Measurements from ENCODE around the gene KRTAP4-12. TPM values are rescaled to one million over a fixed set of nuclear protein-coding genes. Genes with fewer than 3 reads are reported as not detected.

The KRTAP4-12 gene
- total RNA-seq, 1 experiment from 2014 or later = not detected

GRCh38 chr17:41133880-41134735, 10.1 kb upstream of the KRTAP4-12 start (continued):
- TF ChIP-seq AFF4 (CRISPR knock-in tag; IDR thresholded peaks at IDR 0.05; ENCODE audit: borderline replicate concordance) = no peak
- no peak for TF ChIP-seq CDX4 (CRISPR knock-in tag; IDR thresholded peaks at IDR 0.05; ENCODE audit: borderline replicate concordance)
- TF ChIP-seq ZNF263 (CRISPR knock-in tag; IDR thresholded peaks at IDR 0.05; ENCODE audit: low read depth) = no peak
- no peak for TF ChIP-seq CREB1 (CRISPR knock-in tag; IDR thresholded peaks at IDR 0.05)
- no peak for TF ChIP-seq MXD4 (CRISPR knock-in tag; IDR thresholded peaks at IDR 0.05; ENCODE audit: borderline replicate concordance)
- TF ChIP-seq ZMAT4 (CRISPR knock-in tag; IDR thresholded peaks at IDR 0.05) = no peak
- no peak for TF ChIP-seq GTF2I (CRISPR knock-in tag; conservative IDR thresholded peaks at IDR 0.05)
- TF ChIP-seq SOX15 (CRISPR knock-in tag; IDR thresholded peaks at IDR 0.05) = no peak
- no peak for TF ChIP-seq ETV6 (CRISPR knock-in tag; IDR thresholded peaks at IDR 0.05)
- no peak for TF ChIP-seq ZNF423 (CRISPR knock-in tag; IDR thresholded peaks at IDR 0.05)
- TF ChIP-seq NR1H2 (CRISPR knock-in tag; IDR thresholded peaks at IDR 0.05) = no peak

- CTCF ChIA-PET = no interaction called here
- POLR2A ChIA-PET = no interaction called here
- Mint-ChIP-seq H3K9me3 (peaks cover 2% of the 10 kb centered on the region; the same call in 1 of the 2 replicates), H3K4me1 (no peaks in the 10 kb centered on the region), H3K36me3 (no peaks in the 10 kb centered on the region), H3K27me3 (ENCODE audit: low read depth) (no peaks in the 10 kb centered on the region), H3K4me3 (no peak overlapping the region), H3K27ac (no peak overlapping the region)
- no peak for TF ChIP-seq ZNF423 (CRISPR knock-in tag; IDR thresholded peaks at IDR 0.05)
- TF ChIP-seq ZNF138 (CRISPR knock-in tag; conservative IDR thresholded peaks at IDR 0.05) = no peak
- TF ChIP-seq CDX4 (CRISPR knock-in tag; IDR thresholded peaks at IDR 0.05; ENCODE audit: borderline replicate concordance) = no peak
- no peak for TF ChIP-seq FOXP1 (CRISPR knock-in tag; IDR thresholded peaks at IDR 0.05; ENCODE audit: borderline replicate concordance)
- no peak for TF ChIP-seq MXD4 (CRISPR knock-in tag; IDR thresholded peaks at IDR 0.05; ENCODE audit: borderline replicate concordance)
- ATAC-seq (no peak), DNase-seq (ENCODE audit: low spot score) (no peak)
Measured at GRCh38 chr17:41131979-41132378, 8.0 kb upstream of the KRTAP4-12 start.

- H3K4me3 Mint-ChIP-seq = no peak overlapping the region
- peaks cover 23% of the 10 kb centered on the region for H3K9me3 Mint-ChIP-seq
- H3K27me3 Mint-ChIP-seq (ENCODE audit: low read depth) = peaks cover 4% of the 10 kb centered on the region; the same call in 1 of the 2 replicates
- ATAC-seq (no peak), DNase-seq (ENCODE audit: low spot score) (no peak)
- H3K36me3 Mint-ChIP-seq = peaks cover 5% of the 10 kb centered on the region
- ChIA-PET POLR2A (no interaction called here), CTCF (interaction anchor here (0.8 kb wide), 1 partner anchor 164 kb away, joined by 3 read pairs; no protein-coding TSS in a partner anchor)
- peaks cover 5% of the 10 kb centered on the region for H3K4me1 Mint-ChIP-seq
- H3K27ac Mint-ChIP-seq = no peak overlapping the region
- TF ChIP-seq, protein P1, sequence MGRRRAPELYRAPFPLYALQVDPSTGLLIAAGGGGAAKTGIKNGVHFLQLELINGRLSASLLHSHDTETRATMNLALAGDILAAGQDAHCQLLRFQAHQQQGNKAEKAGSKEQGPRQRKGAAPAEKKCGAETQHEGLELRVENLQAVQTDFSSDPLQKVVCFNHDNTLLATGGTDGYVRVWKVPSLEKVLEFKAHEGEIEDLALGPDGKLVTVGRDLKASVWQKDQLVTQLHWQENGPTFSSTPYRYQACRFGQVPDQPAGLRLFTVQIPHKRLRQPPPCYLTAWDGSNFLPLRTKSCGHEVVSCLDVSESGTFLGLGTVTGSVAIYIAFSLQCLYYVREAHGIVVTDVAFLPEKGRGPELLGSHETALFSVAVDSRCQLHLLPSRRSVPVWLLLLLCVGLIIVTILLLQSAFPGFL (CRISPR knock-in tag; IDR thresholded peaks at IDR 0.05; ENCODE audit: borderline replicate concordance) = no peak
- no peak for TF ChIP-seq ATF1 (CRISPR knock-in tag; IDR thresholded peaks at IDR 0.05)
- TF ChIP-seq ZMAT4 (CRISPR knock-in tag; IDR thresholded peaks at IDR 0.05) = no peak
- no peak for TF ChIP-seq HMGA2 (CRISPR knock-in tag; IDR thresholded peaks at IDR 0.05)
- TF ChIP-seq ELF4 (CRISPR knock-in tag; IDR thresholded peaks at IDR 0.05; ENCODE audit: low read depth) = no peak
- TF ChIP-seq PRDM15 (CRISPR knock-in tag; IDR thresholded peaks at IDR 0.05) = no peak
- TF ChIP-seq FOXK1 (CRISPR knock-in tag; IDR thresholded peaks at IDR 0.05) = no peak
- TF ChIP-seq ESRRA (CRISPR knock-in tag; IDR thresholded peaks at IDR 0.05; ENCODE audit: borderline replicate concordance) = no peak
Measured at GRCh38 chr17:41127371-41127770, 3.4 kb upstream of the KRTAP4-12 start.

Measured in WTC11 (cell line).